GM18867 (cell line): ENCODE measurements around the gene C2CD4C.
"Not testable (repeated sequence)": the region's sequence is repeated elsewhere in the genome, so short reads cannot be mapped to it uniquely, and the experiment has no call there.

Source experiments
- ATAC-seq: cut with Tn5 transposase; IDR thresholded peaks from one replicate; pipeline ENCODE4 v1.9.1; 2021; ENCODE audit warnings: mild to moderate bottlenecking, moderate library complexity; ENCODE audit not compliant: unreplicated experiment

The C2CD4C gene

GRCh38 chr19:383922-384798, 24.8 kb downstream of the C2CD4C start:
- ATAC-seq = no peak

DNA sequence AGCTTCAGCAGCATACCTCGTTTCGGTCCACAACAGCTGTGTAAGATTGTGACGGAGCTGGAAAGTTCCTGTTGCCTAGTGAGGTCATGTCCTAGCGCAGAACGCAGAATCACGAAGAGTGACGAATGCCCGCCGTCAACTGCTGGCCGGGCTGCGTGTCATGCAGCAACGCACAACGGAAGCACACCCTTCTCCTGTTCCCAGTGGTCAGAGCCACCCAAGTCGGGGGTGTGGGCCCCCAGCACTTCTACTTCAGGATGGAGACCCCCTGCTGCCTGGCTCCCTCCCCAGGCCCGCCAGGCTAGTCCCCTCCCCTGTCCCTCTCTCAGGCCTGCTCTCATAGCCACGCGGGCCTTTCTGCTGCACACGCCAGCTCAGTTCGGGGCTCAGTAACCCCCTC, 25.9 kb downstream of the C2CD4C start:
- no peak for ATAC-seq

DNA sequence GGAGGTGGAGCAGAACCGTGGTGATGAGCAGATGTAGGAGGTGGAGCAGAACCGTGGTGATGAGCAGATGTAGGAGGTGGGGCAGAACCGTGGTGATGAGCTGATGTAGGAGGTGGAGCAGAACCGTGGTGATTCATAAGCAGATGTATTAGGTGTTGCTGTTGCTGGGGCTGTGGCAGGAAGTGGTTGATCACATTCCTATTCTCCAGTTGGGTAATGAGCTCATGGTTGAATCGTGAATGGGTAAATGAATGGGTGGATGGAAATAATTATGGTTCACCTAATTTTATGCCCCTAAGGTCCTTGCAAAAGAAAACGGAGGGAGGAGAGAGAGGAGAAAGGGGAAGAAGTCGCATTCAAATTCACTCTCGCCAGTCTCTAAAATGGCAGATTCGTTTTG, 26.4 kb downstream of the C2CD4C start:
- ATAC-seq = not testable (repeated sequence)

DNA sequence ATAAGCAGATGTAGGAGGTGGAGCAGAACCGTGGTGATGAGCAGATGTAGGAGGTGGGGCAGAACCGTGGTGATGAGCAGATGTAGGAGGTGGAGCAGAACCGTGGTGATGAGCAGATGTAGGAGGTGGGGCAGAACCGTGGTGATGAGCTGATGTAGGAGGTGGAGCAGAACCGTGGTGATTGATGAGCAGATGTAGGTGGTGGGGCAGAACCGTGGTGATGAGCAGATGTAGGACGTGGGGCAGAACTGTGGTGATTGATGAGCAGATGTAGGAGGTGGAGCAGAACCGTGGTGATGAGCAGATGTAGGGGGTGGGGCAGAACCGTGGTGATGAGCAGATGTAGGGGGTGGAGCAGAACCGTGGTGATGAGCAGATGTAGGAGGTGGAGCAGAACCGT, 27.0 kb downstream of the C2CD4C start:
- not testable (repeated sequence) for ATAC-seq

DNA sequence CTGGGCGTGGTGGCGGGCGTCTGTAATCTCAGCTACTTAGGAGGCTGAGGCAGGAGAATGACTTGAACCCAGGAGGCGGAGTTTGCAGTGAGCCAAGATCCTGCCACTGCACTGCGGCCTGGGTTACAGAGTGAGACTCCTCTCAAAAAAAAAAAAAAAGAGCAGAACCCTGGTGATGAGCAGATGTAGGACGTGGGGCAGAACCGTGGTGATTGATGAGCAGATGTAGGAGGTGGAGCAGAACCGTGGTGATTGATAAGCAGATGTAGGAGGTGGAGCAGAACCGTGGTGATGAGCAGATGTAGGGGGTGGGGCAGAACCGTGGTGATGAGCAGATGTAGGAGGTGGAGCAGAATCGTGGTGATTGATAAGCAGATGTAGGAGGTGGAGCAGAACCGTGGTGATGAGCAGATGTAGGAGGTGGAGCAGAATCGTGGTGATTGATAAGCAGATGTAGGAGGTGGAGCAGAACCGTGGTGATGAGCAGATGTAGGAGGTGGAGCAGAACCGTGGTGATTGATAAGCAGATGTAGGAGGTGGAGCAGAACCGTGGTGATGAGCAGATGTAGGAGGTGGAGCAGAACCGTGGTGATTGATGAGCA, 28.2 kb downstream of the C2CD4C start:
- ATAC-seq = not testable (repeated sequence)

DNA sequence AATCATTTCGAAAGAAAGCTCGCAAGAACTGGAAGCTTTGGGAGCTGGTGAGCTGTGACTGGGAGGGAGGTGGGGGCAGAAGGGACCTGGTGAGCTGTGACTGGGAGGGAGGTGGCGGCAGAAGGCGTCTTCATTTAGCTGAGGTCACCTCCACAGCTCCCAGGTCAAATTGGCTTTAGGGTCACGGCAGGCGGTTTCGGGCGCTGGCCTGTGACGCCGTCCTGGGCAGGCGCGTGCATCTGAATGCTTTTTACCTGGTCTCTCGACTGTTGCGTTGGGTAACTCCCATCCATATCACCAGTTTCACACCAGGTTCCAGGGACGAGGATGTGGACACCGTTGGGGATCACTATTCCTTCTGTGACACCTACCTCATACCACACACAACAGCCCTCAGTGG, 29.2 kb downstream of the C2CD4C start:
- no peak for ATAC-seq

DNA sequence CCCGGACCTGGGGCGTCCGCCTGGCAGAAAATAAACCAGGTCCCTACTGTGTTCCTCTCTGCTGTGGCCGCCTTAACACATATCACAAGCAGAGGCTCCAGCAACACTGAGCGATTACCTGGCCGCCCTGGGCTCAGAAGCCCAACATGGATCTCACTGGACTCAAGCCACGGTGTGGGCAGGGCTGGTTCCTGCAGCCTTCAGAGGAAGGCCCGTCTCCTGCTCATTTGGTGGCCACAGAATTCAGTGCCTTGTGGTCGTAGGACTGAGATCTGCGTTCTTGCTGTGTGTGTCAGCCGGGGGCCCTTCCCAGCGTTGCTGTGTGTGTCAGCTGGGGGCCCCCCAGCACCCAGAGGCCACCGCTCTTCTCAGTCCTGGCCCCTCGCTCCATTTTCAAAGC, 30.2 kb downstream of the C2CD4C start:
- ATAC-seq = no peak

DNA sequence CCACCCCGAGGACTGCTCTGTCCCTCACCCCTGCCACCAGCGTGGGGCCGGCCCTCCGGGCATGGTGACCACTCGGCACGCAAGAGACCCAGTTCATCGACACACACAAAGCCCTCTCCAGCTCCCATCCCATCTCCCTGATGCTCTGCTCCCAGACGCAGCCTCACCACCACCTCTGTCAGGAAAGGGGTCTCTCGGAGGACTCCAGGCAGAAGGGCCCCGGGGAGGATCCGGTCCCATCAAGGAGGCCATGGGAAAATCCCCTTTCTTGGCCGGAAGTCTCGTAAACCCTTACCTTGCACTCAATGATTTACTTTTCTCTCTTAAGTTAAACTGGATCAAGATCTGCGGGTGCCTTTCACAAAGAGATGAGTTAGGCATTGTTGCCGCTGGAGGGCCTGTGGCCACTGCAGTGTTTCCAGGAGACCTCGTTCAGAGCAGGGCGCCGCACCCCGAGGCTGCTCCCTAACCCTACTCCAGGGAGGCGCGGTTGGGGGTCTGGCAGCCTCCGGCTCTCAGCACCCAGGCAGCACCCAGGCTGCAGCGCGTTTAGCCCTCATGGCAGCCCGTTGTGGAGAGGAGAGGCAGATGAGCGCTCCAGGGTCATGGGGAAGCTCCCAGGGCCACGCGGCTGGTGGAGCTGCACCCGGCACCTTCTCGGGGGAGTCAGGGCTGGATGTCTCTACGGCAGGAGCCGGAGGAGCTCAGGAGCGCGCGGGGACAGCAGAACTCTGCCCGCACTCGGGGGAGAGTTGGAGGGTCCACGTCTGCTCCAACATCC, 31.0 kb downstream of the C2CD4C start:
- no peak for ATAC-seq

DNA sequence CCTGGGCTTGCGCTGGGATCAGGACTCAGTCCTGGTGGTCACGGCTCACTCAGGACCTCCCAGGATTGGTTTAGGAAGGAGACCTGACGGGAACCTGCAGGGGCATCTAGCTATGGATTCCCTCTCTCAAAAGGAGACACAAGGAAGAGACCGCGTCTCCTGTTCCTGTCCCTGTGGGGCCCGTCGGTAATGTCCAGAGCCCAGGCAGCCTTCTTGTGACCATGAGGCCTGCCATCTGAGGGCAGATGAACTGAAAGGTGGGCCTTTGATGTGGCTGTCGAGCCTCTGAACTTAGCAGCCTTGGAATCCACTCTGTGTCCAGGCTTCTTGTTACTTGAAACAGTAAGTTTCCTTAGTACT, 32.9 kb downstream of the C2CD4C start:
- no peak for ATAC-seq

DNA sequence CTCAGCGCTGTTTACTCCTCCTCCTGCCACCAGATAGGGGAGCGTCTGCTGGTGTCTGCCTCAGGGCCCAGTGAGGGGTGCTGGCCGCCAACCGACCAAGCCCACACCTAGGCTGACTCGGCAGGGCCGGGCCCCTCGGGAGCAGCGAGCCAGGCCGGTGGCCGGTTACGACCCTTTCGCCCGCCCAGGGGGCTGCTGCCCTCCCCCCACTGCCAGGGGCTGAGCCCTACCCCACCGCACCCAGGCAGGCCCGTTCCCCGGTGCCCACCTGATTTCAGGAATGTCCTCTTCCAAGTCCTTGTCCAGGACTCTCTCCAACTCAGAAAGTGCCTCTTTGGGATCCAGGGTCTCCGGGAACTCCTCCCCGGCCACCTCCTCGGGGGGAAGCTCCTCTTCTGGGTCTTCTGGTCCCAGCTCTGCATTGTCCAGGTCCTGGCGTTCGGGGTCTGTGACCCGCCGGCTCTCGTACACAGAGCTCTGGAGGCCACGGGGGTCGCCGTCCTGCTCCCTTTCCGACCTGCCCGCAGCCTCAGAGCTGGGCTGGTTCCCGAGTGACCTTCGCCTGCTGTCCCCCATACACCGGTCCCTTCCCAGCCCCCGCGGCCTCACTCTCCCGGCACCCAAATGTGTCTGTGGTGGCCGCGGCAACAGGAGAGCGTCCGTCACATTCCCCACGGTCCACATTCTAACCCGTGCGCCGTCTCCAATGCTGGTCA, 33.4 kb downstream of the C2CD4C start:
- ATAC-seq = no peak

DNA sequence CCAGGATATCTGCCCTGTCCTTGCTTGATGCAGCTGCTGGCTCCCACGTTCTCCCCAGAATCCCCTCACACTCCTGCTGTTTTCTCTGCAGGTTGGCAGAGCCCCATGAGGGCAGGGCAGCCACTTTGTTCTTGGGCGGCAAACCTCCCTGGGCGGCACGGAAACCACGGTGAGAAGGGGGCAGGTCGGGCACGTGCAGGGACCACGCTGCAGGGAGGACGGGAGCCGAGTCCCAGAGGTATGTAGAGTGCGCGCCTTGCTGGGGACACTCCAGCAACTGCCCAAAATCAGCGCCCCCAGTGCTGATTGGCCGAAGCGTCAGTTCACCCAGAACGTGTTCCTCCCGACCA, 34.1 kb downstream of the C2CD4C start:
- ATAC-seq = no peak

DNA sequence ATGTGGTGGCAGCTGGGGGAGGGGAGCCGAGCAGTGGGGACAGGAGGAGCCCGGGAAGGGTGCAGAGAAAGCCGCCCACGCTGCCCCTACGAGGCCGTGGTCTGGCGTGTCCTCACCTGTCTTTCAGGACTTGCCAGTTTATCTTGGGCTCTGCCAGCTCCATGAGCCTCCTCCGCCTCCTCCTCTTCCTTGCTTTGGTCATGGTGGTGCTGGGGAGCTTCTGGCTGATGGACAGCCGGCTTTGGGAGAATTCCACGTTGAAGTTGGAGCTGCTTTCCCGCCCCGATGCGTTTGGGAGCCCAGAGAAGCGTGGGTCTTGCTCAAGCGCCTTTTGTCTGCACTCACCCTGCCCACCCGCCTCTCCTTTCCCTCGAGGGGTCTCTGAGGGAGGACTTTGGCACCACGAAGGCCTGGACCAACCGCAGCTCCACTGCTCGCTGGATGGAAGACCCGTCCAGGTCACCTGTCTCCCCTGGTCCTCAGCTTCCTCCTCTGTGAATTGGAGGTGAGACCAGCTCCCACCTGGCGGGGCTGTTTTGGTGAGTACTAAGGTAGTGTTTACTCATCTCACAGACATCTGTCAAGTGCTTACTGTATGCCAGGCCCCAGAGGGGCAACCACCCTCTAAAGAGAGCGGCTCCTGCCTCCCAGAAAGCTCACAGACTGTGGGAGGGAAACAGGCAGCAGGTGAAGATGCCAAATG, 34.6 kb downstream of the C2CD4C start:
- ATAC-seq = no peak

GRCh38 chr19:373391-374182, 35.4 kb downstream of the C2CD4C start:
- no peak for ATAC-seq

DNA sequence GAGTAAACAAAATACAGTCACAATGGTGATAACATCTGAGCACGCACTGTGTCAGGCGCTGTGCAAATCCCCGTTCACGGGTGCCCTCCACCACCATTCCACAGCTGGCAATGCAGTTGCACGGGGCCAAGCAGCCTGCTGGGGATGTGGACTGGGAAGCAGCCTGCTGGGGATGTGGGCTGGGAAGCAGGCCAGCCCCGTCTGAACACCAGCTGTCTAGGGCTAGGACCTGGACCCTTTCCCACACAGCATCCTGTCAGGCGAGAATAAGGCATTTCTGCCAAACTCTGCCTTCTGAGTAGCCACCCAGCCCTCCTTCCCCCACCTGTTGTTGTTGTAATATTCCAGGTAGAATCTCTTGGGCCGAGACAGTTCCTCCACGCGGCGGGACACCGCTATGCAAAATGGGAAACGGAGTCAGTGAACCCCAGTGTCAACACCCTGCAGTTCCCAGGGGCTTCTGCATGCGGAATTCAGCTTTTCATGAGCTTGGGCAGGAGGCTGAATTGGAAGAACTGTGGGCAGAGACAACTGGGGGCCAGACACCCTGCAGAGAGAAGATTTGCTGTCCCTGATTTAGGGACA, 36.5 kb downstream of the C2CD4C start:
- no peak for ATAC-seq

DNA sequence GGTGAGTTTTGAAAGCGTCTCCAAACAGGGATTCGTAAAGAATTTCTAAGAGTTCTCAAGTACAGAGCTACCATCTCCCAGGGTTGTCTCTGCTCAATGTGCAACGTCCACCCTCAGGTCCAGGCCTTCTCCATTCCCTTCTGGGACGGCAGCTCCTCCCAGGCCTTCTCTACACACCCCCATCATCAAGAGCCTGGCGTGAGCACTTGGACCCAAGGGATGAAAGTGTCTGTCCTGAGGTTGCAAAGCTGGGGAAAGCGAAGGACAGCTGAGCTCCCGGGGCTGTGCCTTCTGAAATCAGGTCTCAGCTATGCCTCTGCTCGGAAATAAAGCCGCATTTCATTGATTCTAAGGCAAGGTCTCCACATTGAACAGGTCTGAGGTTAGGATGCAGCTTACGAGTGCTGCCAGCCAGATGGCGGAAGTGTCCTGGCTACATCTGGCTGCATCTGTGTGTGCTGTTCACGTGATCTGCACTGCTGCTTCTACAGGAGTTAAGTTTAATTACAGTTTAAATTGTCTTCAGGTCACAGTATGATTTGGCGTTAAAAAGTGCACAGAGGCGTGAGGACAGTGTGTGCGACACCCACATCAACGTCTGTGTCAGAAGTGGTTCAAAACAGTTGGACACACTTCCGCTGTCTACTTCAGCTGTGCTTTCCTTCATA, 37.3 kb downstream of the C2CD4C start:
- ATAC-seq = no peak

DNA sequence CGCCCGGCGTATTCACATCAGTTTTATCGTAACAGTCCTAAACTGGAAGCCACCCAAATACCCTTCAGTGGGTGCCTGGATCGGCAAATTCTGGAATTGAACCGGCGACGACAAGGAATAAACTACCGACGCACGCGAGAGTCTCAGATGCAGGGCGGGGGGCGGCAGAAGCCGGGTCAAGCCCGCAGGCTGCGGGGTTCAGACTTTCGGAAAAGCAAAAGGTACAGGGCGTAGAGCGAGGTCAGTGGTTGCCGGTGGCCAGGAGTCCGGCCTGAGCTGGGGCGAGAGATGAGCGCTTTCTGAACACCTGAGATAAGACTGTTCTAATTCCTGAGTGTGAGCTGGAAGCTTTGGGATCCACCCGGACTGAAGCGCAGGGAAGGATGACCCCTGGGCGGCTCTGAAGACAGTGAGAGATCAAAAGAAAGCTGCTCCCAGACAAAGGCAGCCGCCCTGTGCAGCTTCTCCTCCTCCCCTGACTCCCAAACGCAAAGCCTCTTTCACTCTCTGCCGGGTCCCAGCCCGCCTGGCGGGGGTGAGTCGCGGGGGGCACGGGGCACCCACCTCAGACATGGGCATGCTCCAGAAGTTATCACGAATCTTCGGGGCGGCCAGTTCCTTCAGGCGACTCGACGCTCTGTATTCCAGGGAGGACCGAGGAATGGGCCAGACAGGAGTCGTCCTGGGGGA, 38.2 kb downstream of the C2CD4C start:
- no peak for ATAC-seq

DNA sequence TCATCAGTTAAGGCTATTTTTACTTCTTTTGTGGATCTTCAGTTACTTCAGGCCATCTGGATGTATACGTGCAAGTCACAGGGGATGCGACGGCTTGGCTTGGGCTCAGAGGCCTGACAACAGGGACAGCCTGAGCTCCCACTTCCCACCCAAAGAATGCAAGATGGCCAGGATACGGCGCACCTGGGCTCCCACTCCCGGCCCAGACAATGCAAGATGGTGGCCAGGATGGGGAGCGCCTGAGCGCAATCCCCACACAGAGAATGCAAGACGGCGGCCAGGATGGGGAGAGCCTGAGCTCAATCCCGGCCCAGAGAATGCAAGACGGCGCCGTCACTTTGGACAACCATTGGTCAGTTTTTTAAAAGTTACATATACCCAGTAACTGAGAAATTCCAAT, 39.1 kb downstream of the C2CD4C start:
- ATAC-seq = no peak

- ATAC-seq = no peak
These were observed 39.7 kb downstream of the C2CD4C start for GRCh38 chr19:369256-369655.
